HCEC 1CT (cell line): Measurements from ENCODE around the gene DUSP9.
"Not testable (repeated sequence)": the region's sequence is repeated elsewhere in the genome, so short reads cannot be mapped to it uniquely, and the experiment has no call there.

ENCODE experiments used
- DNase-seq: peaks from one replicate; pipeline ENCODE4 v3.0.0-alpha.2; 2017

Gene DUSP9

DNA sequence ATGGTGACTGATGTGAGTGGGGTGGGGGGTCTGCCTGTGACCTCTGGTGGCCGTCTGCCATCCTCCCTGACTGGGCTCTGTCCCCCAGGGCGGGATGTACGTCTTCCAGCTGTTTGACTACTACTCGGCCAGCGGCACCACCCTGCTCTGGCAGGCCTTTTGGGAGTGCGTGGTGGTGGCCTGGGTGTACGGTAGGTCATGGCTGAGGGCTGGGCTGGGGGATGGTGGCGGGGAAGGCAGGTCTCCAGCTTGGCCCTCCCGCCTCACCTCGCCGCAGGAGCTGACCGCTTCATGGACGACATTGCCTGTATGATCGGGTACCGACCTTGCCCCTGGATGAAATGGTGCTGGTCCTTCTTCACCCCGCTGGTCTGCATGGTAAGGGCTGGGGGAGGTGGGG lies 47.3 kb downstream of the DUSP9 start:
- not testable (repeated sequence) for DNase-seq

DNA sequence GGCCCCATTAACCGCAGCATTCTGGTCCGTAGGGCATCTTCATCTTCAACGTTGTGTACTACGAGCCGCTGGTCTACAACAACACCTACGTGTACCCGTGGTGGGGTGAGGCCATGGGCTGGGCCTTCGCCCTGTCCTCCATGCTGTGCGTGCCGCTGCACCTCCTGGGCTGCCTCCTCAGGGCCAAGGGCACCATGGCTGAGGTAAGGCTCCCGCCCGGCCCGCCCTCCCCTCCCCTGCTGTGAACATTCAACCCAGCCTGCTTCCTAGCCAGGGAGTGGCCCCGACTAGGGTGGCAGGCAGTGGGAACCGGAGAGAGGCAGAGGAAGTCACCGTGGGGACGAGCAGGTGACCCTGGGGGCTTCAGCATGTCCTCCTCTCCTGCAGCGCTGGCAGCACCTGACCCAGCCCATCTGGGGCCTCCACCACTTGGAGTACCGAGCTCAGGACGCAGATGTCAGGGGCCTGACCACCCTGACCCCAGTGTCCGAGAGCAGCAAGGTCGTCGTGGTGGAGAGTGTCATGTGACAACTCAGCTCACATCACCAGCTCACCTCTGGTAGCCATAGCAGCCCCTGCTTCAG lies 47.8 kb downstream of the DUSP9 start:
- DNase-seq: no peak

DNA sequence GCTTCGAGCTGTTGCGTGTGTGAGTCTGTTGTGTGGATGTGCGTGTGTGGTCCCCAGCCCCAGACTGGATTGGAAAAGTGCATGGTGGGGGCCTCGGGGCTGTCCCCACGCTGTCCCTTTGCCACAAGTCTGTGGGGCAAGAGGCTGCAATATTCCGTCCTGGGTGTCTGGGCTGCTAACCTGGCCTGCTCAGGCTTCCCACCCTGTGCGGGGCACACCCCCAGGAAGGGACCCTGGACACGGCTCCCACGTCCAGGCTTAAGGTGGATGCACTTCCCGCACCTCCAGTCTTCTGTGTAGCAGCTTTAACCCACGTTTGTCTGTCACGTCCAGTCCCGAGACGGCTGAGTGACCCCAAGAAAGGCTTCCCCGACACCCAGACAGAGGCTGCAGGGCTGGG lies 49.1 kb downstream of the DUSP9 start:
- no peak for DNase-seq

DNA sequence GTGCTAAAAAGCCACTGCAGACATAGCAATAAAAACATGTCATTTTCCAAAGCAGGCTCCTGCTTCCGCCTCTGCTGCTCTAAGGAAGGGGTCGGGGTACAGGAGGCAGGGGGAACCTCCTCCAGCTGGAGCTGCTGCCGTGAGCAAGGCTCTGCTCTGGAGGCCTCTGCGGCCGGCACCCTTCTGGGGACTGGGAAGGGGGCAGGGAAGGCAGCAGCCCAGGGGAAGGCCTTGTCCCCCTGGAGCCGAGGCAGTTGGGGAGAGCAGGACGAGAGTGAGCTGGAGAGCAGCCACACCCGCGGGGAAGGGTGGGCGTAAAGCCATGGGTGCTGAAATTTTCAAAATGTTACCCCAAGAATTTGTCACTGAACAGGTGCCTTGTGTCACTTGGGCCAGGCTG lies 49.5 kb downstream of the DUSP9 start:
- not testable (repeated sequence) for DNase-seq

DNA sequence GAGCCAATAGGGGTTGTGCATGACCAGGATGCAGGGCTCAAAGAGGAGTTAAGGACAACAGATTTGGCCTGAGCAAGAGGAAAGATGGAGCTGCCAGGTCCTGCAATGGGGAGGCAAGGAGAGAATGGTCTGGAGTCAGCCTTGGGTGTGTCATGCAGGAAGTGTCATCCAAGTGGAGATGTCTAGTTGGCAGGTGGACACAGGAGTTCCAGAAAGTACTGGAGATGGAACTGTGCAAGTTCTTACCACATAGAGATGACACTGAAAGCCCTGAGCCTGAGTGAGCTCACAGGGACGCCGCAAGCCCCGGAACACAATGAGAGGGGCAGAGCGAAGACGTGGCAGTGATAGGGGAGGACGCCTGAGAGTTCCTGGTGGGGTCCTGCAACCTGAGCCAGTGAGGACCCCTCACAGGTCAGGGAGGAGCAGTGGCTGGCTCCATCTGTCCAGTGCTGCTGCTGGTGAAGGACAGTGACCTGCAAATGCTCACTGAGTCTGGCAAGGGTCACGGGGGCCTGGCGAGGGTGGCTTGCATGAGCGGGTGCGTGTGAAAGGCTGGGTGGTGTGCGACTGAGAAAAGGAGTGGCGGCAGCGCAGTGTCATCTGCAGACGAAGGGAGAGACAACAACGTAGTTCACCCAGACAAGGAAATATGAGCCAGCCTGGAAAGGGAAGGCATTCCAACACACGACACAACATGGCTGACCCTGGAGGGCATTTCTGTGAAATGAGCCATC lies 50.2 kb downstream of the DUSP9 start:
- not testable (repeated sequence) for DNase-seq

DNA sequence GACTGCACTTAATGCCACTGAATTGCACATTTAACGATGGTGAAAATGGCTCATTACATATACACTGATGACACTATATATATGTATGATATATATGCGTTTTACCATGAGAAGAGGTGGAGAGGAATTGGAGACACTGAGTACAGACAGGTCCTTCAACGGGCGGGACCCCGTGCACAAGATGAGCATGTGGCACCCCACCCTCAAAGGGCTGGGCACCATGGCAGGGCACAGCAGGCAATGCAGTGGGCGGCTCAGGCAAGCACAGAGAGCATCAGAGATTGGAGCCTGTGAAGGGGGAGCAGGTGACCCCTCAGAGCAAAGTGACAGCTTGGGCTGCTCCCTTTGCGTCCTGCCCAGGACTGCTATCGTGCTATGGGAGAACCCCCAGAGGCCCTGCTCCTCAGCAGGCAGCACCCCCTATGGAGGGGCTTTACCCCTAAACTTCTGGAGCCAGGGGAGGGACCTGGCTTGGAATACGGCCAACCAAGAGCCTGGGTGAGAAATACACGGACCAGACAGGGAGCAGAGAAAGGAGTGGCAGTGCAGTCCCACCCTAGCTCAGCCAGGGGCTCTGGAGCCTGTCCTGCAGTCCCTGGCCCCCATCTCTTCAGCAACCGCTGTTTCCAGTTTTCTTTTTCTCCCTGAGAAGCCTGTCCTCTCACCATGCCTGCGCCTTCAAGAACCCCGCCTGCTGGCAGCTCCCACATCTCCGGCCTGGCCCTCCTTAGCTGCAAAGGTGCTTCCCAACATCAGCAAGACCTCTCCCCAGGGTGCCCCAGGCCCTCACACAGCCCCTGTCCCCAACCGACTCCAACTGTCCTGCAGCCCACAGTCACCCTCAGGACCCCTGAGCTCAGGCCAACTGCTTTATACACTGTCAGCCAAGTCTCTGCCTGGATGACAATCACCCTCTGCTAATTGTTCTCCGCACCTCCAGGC lies 51.2 kb downstream of the DUSP9 start:
- DNase-seq: no peak

DNA sequence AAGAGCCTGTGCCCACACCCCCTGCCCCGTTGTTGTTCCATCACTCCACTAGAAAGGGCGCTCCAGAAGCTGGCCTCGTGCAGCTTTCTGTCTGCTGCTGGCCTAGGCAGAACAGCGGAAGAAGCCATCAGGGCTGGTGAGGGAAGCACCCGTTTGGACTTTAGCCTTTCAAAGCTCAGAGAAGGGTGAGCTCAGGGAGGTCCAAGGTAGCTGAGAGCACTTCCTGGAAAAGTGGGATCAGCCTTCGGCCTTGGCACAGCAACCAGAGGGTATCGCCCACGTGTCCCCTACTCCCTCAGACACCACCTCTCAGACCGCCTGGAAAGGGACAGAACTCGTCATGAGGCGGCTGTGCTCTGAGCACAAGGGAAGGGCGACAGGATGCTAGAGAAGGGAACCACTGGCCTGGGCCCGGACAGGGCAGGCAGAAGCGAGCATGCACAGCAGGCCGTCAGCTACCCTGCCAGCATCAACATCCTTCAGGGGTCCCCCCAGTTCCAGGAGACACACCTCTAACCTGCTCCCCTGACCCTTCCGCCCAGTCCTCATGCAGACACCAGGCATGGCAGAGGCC lies 52.3 kb downstream of the DUSP9 start:
- not testable (repeated sequence) for DNase-seq

DNA sequence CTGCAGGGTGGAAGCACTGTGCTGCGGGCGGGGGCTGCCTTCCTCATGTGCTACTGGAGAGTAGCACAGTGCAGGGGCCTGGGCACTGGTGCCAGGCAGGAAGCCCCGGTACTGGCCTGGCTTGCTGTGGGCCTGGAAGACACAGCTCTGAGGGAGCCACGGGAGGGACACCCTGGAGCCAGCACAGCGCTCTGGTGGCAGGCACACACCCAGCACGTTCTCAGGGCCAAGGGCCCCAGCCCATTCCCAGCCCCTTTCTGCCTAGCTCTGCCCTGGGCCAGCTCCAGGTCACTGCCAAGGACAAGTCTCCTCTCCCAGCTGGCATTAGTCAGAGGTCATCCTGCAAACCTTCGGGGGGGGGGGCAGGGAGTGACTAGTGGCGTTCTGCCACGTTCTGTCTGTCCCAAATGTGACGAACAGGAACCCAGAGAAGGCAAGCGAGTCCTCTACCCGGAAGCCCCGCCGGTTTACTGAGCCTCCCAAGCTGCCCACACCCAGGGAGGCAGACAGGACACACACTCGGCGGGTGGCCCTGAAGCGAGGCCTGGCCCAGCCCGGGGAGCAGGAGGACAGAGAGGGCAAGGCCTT lies 52.9 kb downstream of the DUSP9 start:
- DNase-seq: not testable (repeated sequence)

DNA sequence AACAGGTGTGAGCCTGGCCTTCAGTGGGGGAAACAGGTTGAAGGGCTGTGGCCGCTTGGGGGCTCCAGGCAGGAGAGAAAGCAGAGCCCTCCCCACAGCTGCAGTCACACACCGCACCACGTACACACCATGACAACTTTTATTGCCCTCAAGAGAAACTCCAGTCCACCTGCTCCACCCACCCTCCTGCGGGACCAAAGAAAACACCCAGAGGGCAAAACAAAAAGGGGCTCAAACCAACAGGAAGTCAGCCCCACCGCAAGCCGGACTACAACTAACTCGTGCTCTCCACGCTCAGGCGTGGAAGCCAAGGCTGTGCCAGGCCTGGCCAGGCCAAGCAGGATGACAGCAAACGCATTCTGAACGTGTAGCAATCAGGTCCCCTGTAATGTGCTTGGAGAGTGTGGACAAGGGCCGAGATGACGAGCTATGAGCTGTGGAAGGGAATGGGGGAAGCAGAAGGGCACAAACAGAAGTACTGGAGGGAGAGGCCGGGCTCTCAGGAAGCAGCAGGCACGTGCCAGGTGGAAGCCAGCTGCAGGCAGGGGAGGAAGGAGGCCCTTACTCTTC lies 53.5 kb downstream of the DUSP9 start:
- no peak for DNase-seq
